Body of pancreas (tissue), 4 donors: ENCODE measurements around the gene ADCY5.

Experiments
- POLR2A ChIP-seq, 3 donors: fragments of 450-650 bp; IDR thresholded peaks; one replicate each; pipeline ENCODE4 v1.6.1; 2016; ENCODE audit warnings: antibody characterized with exemption in 3 of 3, mild to moderate bottlenecking in 2 of 3
- TF ChIP-seq, protein P1 (sequence below), 7 experiments: fragments of 450-650 bp in 4 of 7; fragments of 200-600 bp in 3 of 7; sonication (generic) in 3 of 7; IDR thresholded peaks; one replicate each; pipeline ENCODE4 v1.5.1; 2016 to 2019; ENCODE audit warnings: antibody characterized with exemption in 7 of 7

DNA sequence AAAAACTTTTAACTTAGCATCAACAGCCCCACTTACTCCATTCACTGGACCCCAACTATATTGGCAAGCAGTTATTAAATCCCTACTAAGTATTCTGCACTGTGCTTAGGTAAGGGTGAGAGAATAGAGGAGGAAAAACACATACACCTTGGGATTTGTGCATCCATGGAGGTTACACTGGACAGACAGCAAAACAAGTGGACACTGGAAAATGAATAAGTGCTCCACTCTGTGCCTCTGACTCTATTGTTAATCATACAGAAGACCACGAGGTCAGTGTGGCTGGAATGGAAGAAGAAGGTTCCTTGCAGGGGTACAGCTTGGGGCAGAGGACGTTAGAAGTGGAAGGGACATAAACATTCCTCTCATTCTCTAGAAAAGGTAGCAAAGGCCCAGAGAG lies 3.2 kb downstream of the ADCY5 start:
- TF ChIP-seq, protein P1, sequence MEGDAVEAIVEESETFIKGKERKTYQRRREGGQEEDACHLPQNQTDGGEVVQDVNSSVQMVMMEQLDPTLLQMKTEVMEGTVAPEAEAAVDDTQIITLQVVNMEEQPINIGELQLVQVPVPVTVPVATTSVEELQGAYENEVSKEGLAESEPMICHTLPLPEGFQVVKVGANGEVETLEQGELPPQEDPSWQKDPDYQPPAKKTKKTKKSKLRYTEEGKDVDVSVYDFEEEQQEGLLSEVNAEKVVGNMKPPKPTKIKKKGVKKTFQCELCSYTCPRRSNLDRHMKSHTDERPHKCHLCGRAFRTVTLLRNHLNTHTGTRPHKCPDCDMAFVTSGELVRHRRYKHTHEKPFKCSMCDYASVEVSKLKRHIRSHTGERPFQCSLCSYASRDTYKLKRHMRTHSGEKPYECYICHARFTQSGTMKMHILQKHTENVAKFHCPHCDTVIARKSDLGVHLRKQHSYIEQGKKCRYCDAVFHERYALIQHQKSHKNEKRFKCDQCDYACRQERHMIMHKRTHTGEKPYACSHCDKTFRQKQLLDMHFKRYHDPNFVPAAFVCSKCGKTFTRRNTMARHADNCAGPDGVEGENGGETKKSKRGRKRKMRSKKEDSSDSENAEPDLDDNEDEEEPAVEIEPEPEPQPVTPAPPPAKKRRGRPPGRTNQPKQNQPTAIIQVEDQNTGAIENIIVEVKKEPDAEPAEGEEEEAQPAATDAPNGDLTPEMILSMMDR (IDR thresholded peaks at IDR 0.05): no peak
- TF ChIP-seq POLR2A (IDR thresholded peaks at IDR 0.05): no peak
